GM12875 (cell line): ENCODE data around the gene RNU2-63P.
"Not testable (repeated sequence)": the region's sequence is repeated elsewhere in the genome, so short reads cannot be mapped to it uniquely, and the experiment has no call there.

Experiments used
- H3K4me3 ChIP-seq: one replicate; pipeline ENCODE4 v1.5.1; 2011; ENCODE audit warnings: low read depth, low read length, control low read depth
- TF ChIP-seq, protein P1 (sequence below): IDR thresholded peaks from 2 replicates; pipeline ENCODE4 v1.5.1; 2011; ENCODE audit warnings: low read depth, mild to moderate bottlenecking, control low read depth, inconsistent platforms, low read length, moderate library complexity, borderline replicate concordance; ENCODE audit not compliant: insufficient read depth

The RNU2-63P gene

DNA sequence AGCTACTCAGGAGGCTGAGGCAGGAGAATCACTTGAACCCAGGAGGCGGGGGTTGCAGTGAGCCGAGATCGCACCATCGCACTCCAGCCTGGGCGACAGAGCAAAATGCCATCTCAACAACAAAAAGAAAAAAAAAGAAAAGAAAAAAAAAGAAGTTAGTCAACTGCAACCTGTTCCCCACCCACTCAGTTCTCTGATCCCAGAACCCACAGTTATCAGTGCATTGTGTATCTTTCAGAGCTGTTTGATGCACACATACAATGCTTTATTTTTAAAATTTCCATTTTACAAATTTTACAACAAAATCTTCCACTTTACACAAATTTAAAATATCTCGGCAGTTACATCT, 14.0 kb downstream of the RNU2-63P start:
- TF ChIP-seq, protein P1, sequence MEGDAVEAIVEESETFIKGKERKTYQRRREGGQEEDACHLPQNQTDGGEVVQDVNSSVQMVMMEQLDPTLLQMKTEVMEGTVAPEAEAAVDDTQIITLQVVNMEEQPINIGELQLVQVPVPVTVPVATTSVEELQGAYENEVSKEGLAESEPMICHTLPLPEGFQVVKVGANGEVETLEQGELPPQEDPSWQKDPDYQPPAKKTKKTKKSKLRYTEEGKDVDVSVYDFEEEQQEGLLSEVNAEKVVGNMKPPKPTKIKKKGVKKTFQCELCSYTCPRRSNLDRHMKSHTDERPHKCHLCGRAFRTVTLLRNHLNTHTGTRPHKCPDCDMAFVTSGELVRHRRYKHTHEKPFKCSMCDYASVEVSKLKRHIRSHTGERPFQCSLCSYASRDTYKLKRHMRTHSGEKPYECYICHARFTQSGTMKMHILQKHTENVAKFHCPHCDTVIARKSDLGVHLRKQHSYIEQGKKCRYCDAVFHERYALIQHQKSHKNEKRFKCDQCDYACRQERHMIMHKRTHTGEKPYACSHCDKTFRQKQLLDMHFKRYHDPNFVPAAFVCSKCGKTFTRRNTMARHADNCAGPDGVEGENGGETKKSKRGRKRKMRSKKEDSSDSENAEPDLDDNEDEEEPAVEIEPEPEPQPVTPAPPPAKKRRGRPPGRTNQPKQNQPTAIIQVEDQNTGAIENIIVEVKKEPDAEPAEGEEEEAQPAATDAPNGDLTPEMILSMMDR: no peak
- H3K4me3 ChIP-seq: no peak overlapping the region

DNA sequence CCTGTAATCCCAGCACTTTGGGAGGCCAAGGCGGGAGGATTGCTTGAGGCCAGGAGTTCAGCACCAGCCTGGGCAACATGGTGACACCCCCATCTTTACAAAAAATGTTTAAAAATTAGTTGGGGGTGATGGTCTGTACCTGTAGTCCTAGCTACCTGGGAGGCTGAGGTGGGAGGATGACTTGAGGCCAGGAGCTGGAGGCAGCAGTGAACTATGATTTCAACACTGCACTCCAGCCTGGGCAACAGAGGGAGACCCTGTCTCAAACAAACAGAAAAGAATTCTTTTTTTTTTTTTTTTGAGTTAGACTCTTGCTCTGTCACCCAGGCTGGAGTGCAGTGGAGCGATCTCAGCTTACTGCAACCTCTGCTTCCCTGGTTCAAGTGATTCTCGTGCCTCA, 15.9 kb downstream of the RNU2-63P start:
- H3K4me3 ChIP-seq: not testable (repeated sequence)

DNA sequence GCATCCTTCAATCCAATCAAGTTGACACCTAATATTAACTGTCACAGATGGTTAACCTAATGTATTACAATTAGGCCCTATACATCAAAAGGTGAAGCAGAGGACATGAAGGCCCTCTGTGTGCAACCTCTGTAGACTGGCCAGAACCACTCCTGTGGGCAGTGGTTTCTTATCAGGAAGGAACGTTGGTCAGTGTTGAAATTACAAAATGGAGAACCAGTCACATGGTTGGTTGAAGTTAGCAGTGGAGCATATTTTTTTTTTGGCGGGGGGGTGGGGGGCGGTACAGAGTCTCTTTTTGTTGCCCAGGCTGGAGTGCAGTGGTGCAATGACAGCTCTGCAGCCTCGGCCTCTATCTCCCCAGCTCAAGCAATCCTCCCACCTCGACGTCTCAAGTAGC, 19.8 kb downstream of the RNU2-63P start:
- TF ChIP-seq, protein P1: no peak
- no peak overlapping the region for H3K4me3 ChIP-seq

DNA sequence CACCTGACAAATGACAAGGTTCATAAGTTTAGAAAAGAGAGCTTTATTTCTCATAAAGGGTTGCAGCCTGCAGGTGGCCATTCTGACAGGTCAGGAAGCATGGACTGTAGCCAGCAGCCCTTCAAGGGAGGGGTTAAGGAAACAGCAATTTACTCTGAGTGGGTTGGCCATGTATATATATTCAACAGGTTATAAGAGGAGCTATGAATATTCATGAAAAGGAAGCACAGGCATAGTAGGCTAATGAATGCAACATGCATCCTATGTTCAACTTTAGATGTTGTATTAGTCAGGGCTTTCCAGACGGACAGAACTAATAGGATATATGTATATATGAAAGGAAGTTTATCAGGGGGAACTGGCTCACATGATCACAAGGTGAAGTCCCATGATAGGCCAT, 20.6 kb downstream of the RNU2-63P start:
- H3K4me3 ChIP-seq: no peak overlapping the region
- TF ChIP-seq, protein P1: no peak

DNA sequence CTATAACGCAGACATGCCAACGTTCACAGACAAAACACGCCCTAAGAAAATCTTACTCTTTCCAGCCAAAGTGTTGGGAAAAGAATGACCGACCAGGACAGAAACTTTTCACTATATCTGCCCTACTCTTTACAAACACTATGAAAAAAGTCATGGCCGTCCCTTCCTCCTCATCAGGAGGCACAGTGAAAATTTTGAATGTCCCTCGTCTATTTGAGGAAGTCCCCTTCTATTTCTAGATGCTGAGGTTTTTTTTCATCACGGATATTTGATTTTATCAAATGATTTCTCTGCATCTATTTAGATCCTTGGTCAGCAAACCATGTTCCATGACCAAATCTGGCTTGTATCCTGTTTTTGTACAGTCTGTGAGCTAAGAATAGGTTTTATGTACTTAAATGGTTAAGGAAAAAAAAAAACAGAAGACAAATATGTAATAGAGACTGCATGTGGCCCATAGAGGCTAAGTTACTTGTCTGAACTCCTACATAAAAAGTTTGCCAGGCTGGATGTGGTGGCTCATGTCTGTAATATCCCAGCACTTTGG, 22.0 kb downstream of the RNU2-63P start:
- H3K4me3 ChIP-seq: not testable (repeated sequence)

DNA sequence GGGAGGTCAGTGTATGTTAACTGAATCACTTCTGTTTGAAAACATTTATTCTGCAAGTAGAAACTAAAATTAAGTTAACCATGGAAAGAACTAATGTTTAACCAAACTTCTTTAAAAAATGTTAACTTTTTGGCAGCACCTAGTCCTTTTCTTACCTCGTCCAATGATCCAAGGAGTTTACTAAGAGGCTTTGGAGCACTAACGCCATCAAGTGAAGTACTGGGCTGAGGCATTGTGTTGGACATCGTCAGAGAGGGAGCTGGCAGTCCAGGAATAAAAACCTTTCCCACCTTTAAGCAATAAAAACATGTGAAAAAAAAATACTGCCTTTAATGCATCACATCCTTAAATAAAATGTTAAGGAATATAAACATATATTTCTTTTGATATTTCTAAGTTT, 23.8 kb downstream of the RNU2-63P start:
- not testable (repeated sequence) for H3K4me3 ChIP-seq

DNA sequence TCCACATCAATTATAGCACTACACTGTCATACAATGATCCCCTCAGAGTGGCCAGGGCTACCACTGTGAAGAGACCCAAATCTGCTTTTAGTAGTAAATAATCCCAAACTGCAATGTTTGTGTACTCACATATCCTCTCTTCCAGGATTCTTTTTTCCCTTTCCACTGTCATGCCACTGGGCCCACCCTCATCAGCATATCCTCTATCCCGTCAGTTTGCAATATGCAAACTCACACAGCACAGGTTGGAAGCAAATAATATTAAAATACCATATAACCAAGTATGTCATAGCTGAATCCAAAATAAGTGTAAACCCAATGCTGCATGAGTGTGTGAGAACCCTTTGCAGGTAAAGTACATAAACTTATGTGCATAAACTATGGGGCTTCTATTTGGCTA, 28.9 kb downstream of the RNU2-63P start:
- H3K4me3 ChIP-seq: not testable (repeated sequence)

DNA sequence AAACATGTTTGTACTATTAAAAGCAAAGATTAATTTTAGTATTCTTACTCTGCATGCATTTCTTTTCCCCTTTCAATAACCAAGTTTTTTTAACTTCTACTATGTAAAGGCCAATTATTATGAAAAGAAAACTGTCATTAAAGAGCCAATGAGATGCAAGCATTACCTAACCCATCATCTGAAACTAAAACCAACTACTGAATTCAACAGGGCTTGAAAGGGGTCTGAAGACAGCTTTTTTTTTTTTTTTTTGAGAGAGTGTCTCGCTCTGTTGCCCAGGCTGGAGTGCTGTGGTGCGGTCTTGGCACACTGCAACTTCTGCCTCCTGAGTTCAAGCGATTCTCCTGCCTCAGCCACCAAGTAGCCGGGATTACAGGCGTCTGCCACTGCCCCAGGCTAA, 30.4 kb downstream of the RNU2-63P start:
- not testable (repeated sequence) for H3K4me3 ChIP-seq

DNA sequence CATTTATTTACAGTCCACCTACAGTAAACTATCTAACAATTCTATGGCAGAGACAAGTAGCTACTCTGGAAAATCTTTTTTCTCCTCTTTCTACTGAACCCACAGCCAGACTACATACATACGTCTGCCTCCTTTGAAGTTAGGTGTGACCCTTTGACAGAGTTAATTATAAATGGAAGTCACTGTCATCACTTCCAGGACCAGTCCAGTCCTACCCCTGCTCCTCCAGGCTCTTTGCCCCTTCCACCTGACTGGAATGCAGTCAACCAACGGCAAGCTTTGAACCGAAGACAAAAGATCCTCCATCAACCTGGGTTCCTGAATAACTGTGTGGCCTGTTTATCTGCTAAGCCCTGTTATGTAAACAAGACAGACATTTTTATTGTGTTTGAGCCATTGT, 35.2 kb downstream of the RNU2-63P start:
- not testable (repeated sequence) for H3K4me3 ChIP-seq

DNA sequence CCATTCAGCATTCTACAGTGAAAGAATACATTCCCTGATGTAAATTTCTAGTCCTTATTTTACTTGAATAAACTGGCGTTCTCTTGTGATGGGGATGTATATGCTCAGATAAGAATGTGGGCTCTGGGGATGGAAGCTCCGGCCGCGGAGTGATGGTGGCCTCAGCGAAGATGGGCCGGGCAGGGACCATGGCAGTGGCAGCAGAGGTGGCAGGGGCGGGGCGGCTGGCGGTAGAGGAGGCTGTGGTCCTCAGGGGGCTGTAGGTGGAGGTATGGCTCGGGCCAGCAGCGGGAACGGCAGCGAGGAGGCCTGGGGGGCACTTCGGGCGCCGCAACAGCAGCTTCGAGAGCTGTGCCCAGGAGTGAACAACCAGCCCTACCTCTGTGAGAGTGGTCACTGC, 44.0 kb downstream of the RNU2-63P start:
- not testable (repeated sequence) for H3K4me3 ChIP-seq
